GM18867 (cell line): Measurements from ENCODE around the gene ADSL.

ENCODE experiments used
- ATAC-seq: cut with Tn5 transposase; IDR thresholded peaks from one replicate; pipeline ENCODE4 v1.9.1; 2021; ENCODE audit warnings: mild to moderate bottlenecking, moderate library complexity; ENCODE audit not compliant: unreplicated experiment

The ADSL gene

DNA sequence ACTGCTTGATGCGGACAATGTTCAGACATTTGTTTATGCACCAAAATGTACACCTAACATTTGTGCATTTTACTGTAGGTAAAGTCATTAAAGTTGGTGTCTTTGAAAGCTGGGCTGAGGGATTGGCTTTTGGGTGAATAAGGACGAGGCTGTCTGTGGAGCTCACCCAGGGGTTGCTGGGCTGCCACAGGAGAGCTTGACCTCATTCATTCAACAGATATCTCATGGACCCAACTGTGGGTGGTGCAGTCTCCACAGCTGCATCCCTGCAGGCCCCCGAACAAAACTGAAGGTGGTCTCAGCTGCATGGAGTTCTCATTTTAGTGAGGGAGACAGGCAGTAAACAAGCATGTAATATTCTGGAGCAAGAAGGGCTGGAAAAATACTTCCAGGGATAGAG, 56.8 kb downstream of the ADSL start:
- ATAC-seq = no peak

DNA sequence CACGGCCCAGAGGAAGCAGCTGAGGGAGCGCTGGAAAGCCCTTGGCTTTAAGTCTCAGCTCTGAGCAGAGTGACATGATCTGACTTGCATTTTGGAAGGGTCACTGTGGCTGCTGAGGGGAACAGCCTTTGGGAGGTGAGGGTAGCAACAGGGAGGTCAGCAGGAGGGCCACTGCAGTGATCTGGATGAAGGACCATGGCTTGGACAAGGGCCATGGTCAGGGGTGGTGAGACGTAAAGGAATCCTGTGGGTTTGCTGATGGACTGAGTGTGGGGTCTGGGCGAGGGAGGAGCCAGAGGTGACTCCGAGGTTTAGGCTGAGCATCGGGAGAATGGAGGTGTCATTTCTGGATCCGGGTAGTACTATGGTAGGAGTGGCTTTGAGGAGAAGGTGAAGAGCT, 57.4 kb downstream of the ADSL start:
- no peak for ATAC-seq

GRCh38 chr22:40404251-40405177, 58.2 kb downstream of the ADSL start:
- ATAC-seq = no peak

DNA sequence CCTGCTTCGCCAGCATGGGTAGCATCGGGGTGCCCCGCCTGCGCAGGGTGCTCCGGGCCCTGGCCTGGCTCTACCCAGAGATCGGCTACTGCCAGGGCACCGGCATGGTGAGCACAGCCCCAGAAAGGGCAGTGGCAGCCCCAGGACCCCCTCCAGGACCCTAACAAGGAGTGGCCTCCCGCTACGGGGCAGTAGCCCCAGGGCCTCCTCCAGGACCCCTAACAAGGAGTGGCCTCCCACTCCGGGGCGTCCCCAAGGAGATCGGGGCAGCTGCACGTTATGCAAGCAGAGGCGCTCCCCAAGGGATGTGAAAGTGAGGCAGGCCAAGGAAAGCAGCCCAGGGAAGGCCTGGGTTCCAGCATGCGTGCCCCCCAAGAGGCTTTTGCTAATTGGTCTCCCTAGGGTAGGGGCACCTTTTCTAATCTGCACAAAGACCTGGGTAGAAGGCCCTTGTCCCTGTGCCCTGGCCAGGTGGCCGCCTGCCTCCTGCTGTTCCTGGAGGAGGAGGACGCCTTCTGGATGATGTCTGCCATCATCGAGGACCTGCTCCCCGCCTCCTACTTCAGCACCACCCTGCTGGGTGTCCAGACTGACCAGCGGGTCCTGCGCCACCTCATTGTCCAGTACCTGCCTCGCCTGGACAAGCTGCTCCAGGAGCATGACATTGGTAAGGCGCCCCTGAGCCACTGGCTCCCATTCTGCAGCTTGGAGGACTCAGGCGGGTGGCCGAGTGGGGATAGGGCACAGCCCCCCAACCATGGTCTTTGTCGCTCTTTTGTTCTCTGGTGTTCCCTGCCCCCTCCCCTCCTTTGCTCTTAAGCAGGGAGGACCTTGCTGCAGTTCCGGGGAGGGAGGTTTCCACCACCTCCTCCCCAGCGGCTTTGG, 59.1 kb downstream of the ADSL start:
- no peak for ATAC-seq

GRCh38 chr22:40406063-40406890, 60.0 kb downstream of the ADSL start:
- no peak for ATAC-seq

DNA sequence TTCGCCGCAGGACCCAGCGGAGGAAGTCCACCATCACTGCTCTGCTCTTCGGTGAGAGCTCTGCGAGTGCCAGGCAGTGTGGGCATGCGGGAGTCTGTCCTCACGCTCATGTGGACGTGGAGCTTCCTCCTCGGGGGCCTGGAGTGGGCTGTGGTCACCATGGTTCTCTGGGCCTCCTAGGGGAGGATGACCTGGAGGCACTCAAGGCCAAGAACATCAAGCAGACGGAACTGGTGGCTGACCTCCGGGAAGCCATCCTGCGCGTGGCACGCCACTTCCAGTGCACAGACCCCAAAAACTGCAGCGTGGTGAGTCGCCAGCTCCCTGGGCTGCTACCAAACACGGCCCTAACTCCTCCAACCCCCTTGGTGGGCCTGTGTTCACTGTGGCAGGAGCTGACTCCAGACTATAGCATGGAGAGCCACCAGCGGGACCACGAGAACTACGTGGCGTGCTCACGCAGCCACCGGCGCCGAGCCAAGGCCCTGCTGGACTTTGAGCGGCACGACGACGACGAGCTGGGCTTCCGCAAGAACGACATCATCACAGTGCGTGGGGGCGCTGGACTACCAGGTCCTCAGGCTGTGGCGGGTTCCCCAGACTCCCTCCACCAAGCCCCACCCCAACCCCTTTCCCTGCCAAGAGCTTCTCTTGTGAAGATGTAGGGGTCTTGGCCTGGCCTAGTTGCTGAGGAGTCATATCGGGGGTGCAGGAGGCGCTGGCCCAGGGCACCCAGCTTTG, 60.9 kb downstream of the ADSL start:
- no peak for ATAC-seq

GRCh38 chr22:40407831-40408717, 61.8 kb downstream of the ADSL start:
- ATAC-seq = no peak

DNA sequence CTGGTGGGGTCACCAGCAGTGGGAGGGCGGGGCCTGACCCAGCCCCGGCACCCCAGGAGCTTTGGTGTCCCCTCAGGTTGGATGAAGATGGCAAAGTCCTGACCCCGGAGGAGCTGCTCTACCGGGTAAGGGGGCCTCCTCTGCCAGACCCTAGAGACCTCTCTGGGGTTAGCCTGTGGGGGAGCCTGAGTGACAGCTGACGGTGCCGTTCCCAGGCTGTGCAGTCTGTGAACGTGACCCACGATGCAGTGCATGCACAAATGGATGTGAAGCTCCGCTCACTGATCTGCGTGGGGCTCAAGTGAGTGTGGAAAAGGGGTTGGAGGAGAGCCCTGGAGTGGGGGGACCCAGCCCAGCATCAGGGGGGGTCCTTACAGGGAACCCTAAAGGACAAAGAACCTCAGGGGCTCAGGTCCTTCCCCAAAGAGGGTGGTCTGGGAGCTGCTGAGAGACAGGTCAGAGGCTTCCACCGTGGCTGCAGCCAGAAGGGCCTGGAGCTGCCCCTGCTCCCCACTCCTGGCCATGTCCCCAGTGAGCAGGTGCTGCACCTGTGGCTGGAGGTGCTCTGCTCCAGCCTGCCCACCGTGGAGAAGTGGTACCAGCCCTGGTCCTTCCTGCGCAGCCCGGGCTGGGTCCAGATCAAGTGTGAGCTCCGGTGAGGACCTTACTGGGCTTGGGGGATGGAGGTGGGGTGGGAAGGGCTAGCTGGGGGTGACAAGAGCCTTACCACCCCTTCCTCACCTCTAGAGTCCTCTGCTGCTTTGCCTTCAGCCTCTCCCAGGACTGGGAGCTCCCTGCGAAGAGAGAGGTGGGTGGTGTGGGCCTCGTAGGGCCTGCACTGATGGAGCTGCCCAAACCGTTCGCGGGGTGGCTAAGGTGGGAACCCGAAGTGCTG, 62.7 kb downstream of the ADSL start:
- ATAC-seq = no peak

DNA sequence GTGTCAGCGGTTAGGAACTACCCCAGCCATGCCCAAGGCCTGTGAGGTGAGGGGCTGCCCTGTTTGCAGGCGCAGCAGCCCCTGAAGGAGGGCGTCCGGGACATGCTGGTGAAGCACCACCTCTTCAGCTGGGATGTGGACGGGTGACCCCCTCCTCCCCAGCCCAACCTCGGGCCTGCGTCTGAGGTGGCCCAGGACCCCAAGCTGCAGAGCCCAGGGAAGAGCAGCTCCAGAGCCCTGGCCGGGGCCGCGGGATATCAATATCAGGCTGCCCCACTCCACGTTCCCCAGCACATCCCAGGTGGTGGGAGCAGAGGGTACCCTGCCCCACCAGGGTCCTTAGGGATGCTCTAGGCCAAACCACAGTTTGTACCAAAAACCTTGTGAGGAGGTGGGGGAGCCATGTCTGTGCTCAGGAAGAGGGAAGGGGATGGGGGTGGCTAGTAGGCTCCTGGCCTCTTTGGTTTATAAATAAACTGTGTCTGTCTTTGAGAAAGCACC, 63.4 kb downstream of the ADSL start:
- ATAC-seq = no peak

DNA sequence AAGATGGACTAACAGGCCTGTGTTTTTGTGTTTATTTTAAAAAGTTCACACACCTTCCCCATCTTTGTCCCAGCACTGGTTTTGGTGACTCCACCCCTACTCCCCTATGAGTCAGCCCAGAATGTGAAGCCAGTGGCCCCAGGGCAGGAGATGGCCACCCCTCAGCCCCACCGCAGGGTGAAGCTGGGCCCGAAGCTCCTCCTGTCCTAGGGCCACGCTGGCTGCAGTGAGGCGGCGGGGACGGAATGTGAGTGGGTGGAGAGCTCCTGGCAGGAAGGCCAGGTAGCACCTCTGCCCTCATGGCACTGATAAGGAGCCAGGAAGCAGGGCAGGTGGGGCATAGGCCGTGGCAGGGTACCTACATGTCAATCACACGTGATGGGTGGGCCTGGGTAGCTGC, 64.0 kb downstream of the ADSL start:
- ATAC-seq = no peak

GRCh38 chr22:40410731-40411505, 64.6 kb downstream of the ADSL start:
- ATAC-seq = no peak

DNA sequence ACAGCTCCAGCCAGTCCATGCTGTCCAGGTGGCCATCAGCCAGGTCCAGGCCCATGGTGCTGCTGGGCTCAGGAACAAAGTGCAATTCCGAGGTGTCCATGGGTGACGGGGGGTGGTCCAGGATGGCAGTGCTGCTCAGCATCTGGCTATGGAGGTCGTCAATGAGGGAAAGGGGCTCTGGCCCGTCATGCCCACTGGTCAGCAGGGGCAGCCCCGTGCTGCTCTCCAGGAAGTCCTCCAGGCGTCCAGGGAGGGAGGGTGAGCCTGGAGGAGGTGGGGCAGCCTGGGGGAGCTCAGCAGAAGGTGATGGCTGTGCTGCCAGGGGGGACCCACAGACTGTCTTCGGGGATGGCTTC, 65.2 kb downstream of the ADSL start:
- no peak for ATAC-seq

DNA sequence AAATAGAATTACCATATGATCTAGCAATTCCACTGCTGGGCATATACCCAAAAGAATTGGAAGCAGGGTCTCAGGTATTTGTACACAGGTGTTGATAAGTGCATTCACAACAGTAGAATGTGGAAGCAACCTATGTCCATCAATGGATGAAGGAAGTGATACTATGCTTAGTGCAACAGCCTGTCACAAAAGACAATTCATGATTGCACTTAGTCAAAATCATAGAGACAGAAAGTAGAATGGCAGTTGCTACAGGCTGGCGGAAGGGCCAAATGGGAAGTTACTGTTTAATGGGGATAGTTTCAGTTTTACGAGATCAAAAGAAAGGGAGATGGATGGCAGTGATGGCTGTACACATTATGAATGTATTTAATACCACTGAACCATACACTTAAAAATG, 66.1 kb downstream of the ADSL start:
- no peak for ATAC-seq

DNA sequence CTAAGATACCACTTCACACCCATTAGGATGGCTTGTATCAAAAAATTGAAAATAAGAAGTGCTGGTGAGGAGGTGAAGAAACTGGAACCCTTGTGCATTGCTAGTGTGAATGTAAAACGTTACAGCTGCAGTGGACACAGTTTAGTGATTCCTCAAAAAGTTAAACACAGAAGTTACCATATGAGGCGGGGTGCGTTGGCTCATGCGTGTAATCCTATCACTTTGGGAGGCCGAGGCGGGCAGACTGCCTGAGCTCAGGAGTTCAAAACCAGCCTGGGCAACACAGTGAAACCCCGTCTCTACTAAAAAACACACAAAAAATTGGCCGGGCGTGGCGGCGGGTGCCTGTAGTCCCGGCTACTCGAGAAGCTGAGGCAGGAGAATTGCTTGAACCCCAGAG, 67.6 kb downstream of the ADSL start:
- no peak for ATAC-seq

DNA sequence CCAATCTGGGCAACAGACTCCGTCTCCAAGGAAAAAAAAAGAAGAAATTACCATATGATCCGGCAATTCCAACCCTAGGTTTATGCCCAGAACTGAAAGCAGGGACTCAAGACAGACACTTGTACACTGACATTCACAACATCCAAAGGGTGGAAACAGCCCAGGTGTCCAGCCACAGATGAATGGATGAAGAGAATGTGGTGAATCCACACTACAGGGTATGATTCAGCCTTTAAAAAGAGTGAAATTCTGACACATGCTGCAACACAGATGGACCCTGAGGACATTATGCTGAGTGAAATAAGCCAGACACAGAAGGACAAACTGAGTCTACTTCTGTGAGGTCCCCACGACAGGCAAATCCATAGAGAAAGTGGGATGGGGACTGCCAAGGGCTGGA, 68.0 kb downstream of the ADSL start:
- no peak for ATAC-seq

GRCh38 chr22:40414838-40415505, 68.7 kb downstream of the ADSL start:
- peak; percentile 36 for ATAC-seq
